H9 (cell line): ENCODE data around the gene ABCG4. TPM values are rescaled to one million over a fixed set of nuclear protein-coding genes. Genes with fewer than 3 reads are reported as not detected.

Experiments
- DNase-seq: peaks from one replicate; pipeline ENCODE4 v3.0.0-alpha.2; 2017
- H2AFZ ChIP-seq: one replicate; pipeline ENCODE4 v1.6.1; 2013; ENCODE audit warnings: mild to moderate bottlenecking, low read length, control low read depth, moderate library complexity
- H2AK5ac ChIP-seq: 2 replicates; pipeline ENCODE4 v1.6.1; 2013; ENCODE audit warnings: low read length, control low read depth, mixed read lengths; ENCODE audit not compliant: insufficient read length
- H2BK120ac ChIP-seq: one replicate; pipeline ENCODE4 v1.6.1; 2013; ENCODE audit warnings: low read depth, mild to moderate bottlenecking, low read length, control low read depth, inconsistent platforms; ENCODE audit not compliant: poor library complexity, severe bottlenecking
- H2BK12ac ChIP-seq: 2 replicates; pipeline ENCODE4 v1.6.1; 2013; ENCODE audit warnings: low read length, control low read depth, mixed read lengths, low read depth; ENCODE audit not compliant: insufficient read length
- H2BK15ac ChIP-seq: 2 replicates; pipeline ENCODE4 v1.6.1; 2013; ENCODE audit warnings: low read depth, low read length, control low read depth
- H2BK20ac ChIP-seq: one replicate; pipeline ENCODE4 v1.6.1; 2013; ENCODE audit warnings: low read depth, mild to moderate bottlenecking, low read length, control low read depth, inconsistent platforms; ENCODE audit not compliant: poor library complexity, severe bottlenecking
- H2BK5ac ChIP-seq: 2 replicates; pipeline ENCODE4 v1.6.1; 2013; ENCODE audit warnings: low read length, control low read depth, mixed read lengths; ENCODE audit not compliant: insufficient read length
- H3K14ac ChIP-seq: 2 replicates; pipeline ENCODE4 v1.6.1; 2013; ENCODE audit warnings: low read length, control low read depth; ENCODE audit not compliant: insufficient read depth
- H3K18ac ChIP-seq: 2 replicates; pipeline ENCODE4 v1.6.1; 2013; ENCODE audit warnings: low read depth, mild to moderate bottlenecking, mixed read lengths, low read length, control low read depth; ENCODE audit not compliant: insufficient read length
- H3K23ac ChIP-seq: 2 replicates; pipeline ENCODE4 v1.6.1; 2013; ENCODE audit warnings: low read length, control low read depth, mixed read lengths, low read depth; ENCODE audit not compliant: insufficient read length
- H3K23me2 ChIP-seq: 2 replicates; pipeline ENCODE4 v1.6.1; 2013; ENCODE audit warnings: low read depth, mild to moderate bottlenecking, mixed read lengths, low read length, control low read depth; ENCODE audit not compliant: insufficient read length, poor library complexity, severe bottlenecking
- H3K27ac ChIP-seq: 2 replicates; pipeline ENCODE4 v1.5.1; 2013; ENCODE audit warnings: low read length, control low read depth, mixed read lengths, low read depth; ENCODE audit not compliant: insufficient read length
- H3K27me3 ChIP-seq: 2 replicates; pipeline ENCODE4 v1.6.1; 2013; ENCODE audit warnings: low read length, control low read depth, inconsistent platforms; ENCODE audit not compliant: insufficient read depth
- H3K4ac ChIP-seq: 2 replicates; pipeline ENCODE4 v1.6.1; 2013; ENCODE audit warnings: low read depth, mild to moderate bottlenecking, control low read depth, inconsistent platforms, low read length, moderate library complexity
- H3K4me1 ChIP-seq: 2 replicates; pipeline ENCODE4 v1.6.1; 2013; ENCODE audit warnings: low read length, control low read depth, inconsistent platforms; ENCODE audit not compliant: insufficient read depth
- H3K4me2 ChIP-seq: 2 replicates; pipeline ENCODE4 v1.6.1; 2013; ENCODE audit warnings: low read length, control low read depth, mixed read lengths; ENCODE audit not compliant: insufficient read length, insufficient read depth
- H3K56ac ChIP-seq: 2 replicates; pipeline ENCODE4 v1.6.1; 2013; ENCODE audit warnings: low read depth, mild to moderate bottlenecking, mixed read lengths, low read length, control low read depth; ENCODE audit not compliant: insufficient read length
- H3K79me1 ChIP-seq: 2 replicates; pipeline ENCODE4 v1.6.1; 2013; ENCODE audit warnings: low read depth, mild to moderate bottlenecking, moderate library complexity, low read length, control low read depth, inconsistent platforms; ENCODE audit not compliant: insufficient read depth, poor library complexity, severe bottlenecking
- H3K79me2 ChIP-seq: 2 replicates; pipeline ENCODE4 v1.6.1; 2013; ENCODE audit warnings: low read length, control low read depth, inconsistent platforms; ENCODE audit not compliant: insufficient read depth
- H3K9ac ChIP-seq: 2 replicates; pipeline ENCODE4 v1.6.1; 2013; ENCODE audit warnings: low read length, control low read depth, mixed read lengths; ENCODE audit not compliant: insufficient read length; ENCODE audit errors: extremely low read depth
- H3K9me3 ChIP-seq: one replicate; pipeline ENCODE4 v1.6.1; 2013; ENCODE audit warnings: low read depth, low read length, inconsistent platforms; ENCODE audit not compliant: control insufficient read depth
- H3T11ph ChIP-seq: one replicate; pipeline ENCODE4 v1.6.1; 2013; ENCODE audit warnings: mild to moderate bottlenecking, low read length, control low read depth, inconsistent platforms
- H4K20me1 ChIP-seq: one replicate; pipeline ENCODE4 v1.6.1; 2013; ENCODE audit not compliant: control insufficient read depth, insufficient read length, insufficient read depth
- H4K5ac ChIP-seq: 2 replicates; pipeline ENCODE4 v1.6.1; 2013; ENCODE audit warnings: low read depth, mild to moderate bottlenecking, mixed read lengths, low read length, control low read depth; ENCODE audit not compliant: insufficient read length
- H4K8ac ChIP-seq: replicated peaks from 2 replicates; pipeline ENCODE4 v1.6.1; 2013; ENCODE audit warnings: low read length, control low read depth, mixed read lengths, low read depth; ENCODE audit not compliant: insufficient read length
- H4K91ac ChIP-seq: 2 replicates; pipeline ENCODE4 v1.6.1; 2013; ENCODE audit warnings: low read depth, mild to moderate bottlenecking, moderate library complexity, mixed read lengths, low read length, control low read depth; ENCODE audit not compliant: insufficient read length
- H3K27ac Mint-ChIP-seq, 3 experiments: 2 replicates in 2 of 3; 3 replicates in 1 of 3; pipeline ENCODE4 v1.8.0; 2020 to 2021; ENCODE audit warnings: mixed read lengths in 3 of 3, mild to moderate bottlenecking in 1 of 3, moderate library complexity in 1 of 3
- H3K27me3 Mint-ChIP-seq: 2 replicates; pipeline ENCODE4 v1.8.0; 2021; ENCODE audit warnings: low read depth, mild to moderate bottlenecking, moderate library complexity, mixed read lengths
- H3K36me3 Mint-ChIP-seq, 3 experiments: 2 replicates in 2 of 3; 3 replicates in 1 of 3; pipeline ENCODE4 v1.8.0; 2020 to 2021; ENCODE audit warnings: low read depth in 3 of 3, mixed read lengths in 3 of 3; ENCODE audit not compliant: insufficient read depth in 1 of 3
- H3K4me1 Mint-ChIP-seq, 2 experiments: 2 replicates each; pipeline ENCODE4 v1.8.0; 2020; ENCODE audit warnings: mixed read lengths in 2 of 2
- H3K4me3 Mint-ChIP-seq, 2 experiments: 2 replicates in 1 of 2; 3 replicates in 1 of 2; pipeline ENCODE4 v1.8.0; 2020 to 2021; ENCODE audit warnings: mild to moderate bottlenecking in 2 of 2, mixed read lengths in 2 of 2, moderate library complexity in 1 of 2
- H3K9me3 Mint-ChIP-seq, 2 experiments: 2 replicates in 1 of 2; 3 replicates in 1 of 2; pipeline ENCODE4 v1.8.0; 2020; ENCODE audit warnings: mild to moderate bottlenecking in 2 of 2, mixed read lengths in 2 of 2, moderate library complexity in 1 of 2
- WGBS: extraction: QIAGEN DNeasy Blood & Tissue Kit; methylation state at CpG from one replicate; pipeline ENCODE4 v1.1.7; 2013; ENCODE audit warnings: missing lambda C conversion rate, low lambda C conversion rate, mixed read lengths; ENCODE audit not compliant: insufficient read length; ENCODE audit errors: extremely low coverage; 5-methylcytosine and 5-hydroxymethylcytosine counted together
- total RNA-seq: library from RNA; stranded (reverse); gene quantifications from 2 replicates; pipeline ENCODE4 v1.2.1, GENCODE V29; 2021
- TF ChIP-seq, protein P1 (sequence below): fragments of 200-600 bp; sonication (generic); conservative IDR thresholded peaks from 3 replicates; pipeline ENCODE4 v1.8.0; 2021; ENCODE audit warnings: antibody characterized with exemption, mild to moderate bottlenecking

Gene ABCG4
- total RNA-seq, 1 experiment from 2014 or later: 1.2 TPM

DNA sequence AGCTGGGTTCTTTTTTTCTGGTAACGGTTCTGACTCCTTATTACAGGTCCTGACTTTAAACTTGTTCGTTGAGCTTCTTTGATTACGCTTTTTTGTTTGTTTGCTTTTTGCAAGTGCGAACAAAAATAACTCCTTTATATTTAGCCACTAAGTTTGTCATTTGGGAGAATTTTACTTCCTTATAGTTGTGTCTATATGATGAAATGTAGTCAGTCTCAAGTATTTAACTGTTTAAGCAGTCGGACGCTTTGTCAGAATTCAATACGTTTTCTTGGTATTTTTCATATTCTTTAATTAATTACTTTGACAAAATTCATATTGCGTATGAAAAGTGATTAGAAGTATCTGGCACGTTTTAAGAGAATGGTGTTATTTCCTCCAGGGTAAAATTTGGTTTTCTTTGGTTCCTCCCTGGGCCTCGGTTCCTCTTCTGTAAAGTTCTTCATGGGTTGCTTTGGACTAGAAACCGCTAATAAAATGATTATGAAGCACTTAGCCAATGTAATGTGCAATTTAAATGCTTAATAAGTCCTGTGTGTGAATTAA is 58.6 kb downstream of the ABCG4 start:
- Histone ChIP-seq H4K20me1 (no peaks in the 10 kb centered on the region), H3K14ac (no peak overlapping the region), H3K23ac (no peak overlapping the region), H4K91ac (no peak overlapping the region), H3K56ac (no peak overlapping the region), H2AFZ (no peak overlapping the region), H2BK120ac (no peak overlapping the region), H2BK12ac (no peak overlapping the region), H3K4me1 (no peaks in the 10 kb centered on the region; the same call in 1 of the 2 replicates), H3K27ac (no peak overlapping the region), H2BK5ac (no peak overlapping the region), H3K9ac (peak overlapping the region; percentile 58), H2AK5ac (no peak overlapping the region), H3K79me2 (peaks cover 31% of the 10 kb centered on the region; the same call in 1 of the 2 replicates), H4K5ac (no peak overlapping the region), H3K4ac (no peak overlapping the region), H3K9me3 (no peaks in the 10 kb centered on the region), H2BK20ac (no peak overlapping the region), H3T11ph (no peak overlapping the region), H3K23me2 (peaks cover 9% of the 10 kb centered on the region), H3K18ac (no peak overlapping the region), H2BK15ac (no peak overlapping the region), H3K27me3 (no peaks in the 10 kb centered on the region), H3K79me1 (no peaks in the 10 kb centered on the region), H4K8ac (no peak overlapping the region), H3K4me2 (peak overlapping the region; percentile 80)
- peaks cover 33 to 38% of the 10 kb centered on the region in 2 experiments for H3K4me1 Mint-ChIP-seq
- H3K4me3 Mint-ChIP-seq: peak overlapping the region; percentile 87 to 98
- H3K36me3 Mint-ChIP-seq: no peaks in the 10 kb centered on the region
- no CpG with 5 or more reads among the region's 11 CpGs for WGBS
- H3K9me3 Mint-ChIP-seq: peaks cover 0 to 3% of the 10 kb centered on the region in 2 experiments; a peak in 1 of 5 replicates
- TF ChIP-seq, protein P1, sequence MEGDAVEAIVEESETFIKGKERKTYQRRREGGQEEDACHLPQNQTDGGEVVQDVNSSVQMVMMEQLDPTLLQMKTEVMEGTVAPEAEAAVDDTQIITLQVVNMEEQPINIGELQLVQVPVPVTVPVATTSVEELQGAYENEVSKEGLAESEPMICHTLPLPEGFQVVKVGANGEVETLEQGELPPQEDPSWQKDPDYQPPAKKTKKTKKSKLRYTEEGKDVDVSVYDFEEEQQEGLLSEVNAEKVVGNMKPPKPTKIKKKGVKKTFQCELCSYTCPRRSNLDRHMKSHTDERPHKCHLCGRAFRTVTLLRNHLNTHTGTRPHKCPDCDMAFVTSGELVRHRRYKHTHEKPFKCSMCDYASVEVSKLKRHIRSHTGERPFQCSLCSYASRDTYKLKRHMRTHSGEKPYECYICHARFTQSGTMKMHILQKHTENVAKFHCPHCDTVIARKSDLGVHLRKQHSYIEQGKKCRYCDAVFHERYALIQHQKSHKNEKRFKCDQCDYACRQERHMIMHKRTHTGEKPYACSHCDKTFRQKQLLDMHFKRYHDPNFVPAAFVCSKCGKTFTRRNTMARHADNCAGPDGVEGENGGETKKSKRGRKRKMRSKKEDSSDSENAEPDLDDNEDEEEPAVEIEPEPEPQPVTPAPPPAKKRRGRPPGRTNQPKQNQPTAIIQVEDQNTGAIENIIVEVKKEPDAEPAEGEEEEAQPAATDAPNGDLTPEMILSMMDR: no peak
- no peak for DNase-seq
- no peaks in the 10 kb centered on the region for H3K27me3 Mint-ChIP-seq
- peak overlapping the region in 2 of 3 experiments; percentile 66 to 94; a peak in 4 of 7 replicates for H3K27ac Mint-ChIP-seq
